Hematopoietic multipotent progenitor cell treated with erythropoietin and hydrocortisone succinate and interleukin-3 and kit ligand, for 8 days (in vitro differentiated cells): ENCODE results near the gene ADARB2.

Source experiments
- DNase-seq: peaks from one replicate; pipeline ENCODE4 v3.0.0-alpha.2; 2015

ADARB2 gene

GRCh38 chr10:1209355-1209979 lies 527.9 kb downstream of the ADARB2 start:
- DNase-seq = no peak

GRCh38 chr10:1208366-1209311 lies 528.7 kb downstream of the ADARB2 start:
- no peak for DNase-seq

- DNase-seq = no peak
Observed at GRCh38 chr10:1206601-1207000, 530.7 kb downstream of the ADARB2 start.

GRCh38 chr10:1206101-1206500 lies 531.2 kb downstream of the ADARB2 start:
- no peak for DNase-seq

- DNase-seq = no peak
Observed at GRCh38 chr10:1205450-1206030, 531.8 kb downstream of the ADARB2 start.

- DNase-seq = no peak
Observed at GRCh38 chr10:1204434-1205326, 532.6 kb downstream of the ADARB2 start.

GRCh38 chr10:1203704-1204103 lies 533.6 kb downstream of the ADARB2 start:
- no peak for DNase-seq

GRCh38 chr10:1203216-1203615 lies 534.1 kb downstream of the ADARB2 start:
- DNase-seq = no peak

- DNase-seq = no peak
Observed at GRCh38 chr10:1202343-1202742, 535.0 kb downstream of the ADARB2 start.

GRCh38 chr10:1200866-1201807 lies 536.2 kb downstream of the ADARB2 start:
- DNase-seq = no peak

GRCh38 chr10:1199897-1200721 lies 537.2 kb downstream of the ADARB2 start:
- DNase-seq = no peak

GRCh38 chr10:1199345-1199673 lies 538.0 kb downstream of the ADARB2 start:
- no peak for DNase-seq

- DNase-seq = no peak
Observed at GRCh38 chr10:1198453-1199344, 538.6 kb downstream of the ADARB2 start.

- DNase-seq = no peak
Observed at GRCh38 chr10:1197384-1197783, 539.9 kb downstream of the ADARB2 start.

GRCh38 chr10:1196656-1197055 lies 540.7 kb downstream of the ADARB2 start:
- DNase-seq = no peak

GRCh38 chr10:1195828-1196227 lies 541.5 kb downstream of the ADARB2 start:
- no peak for DNase-seq

- no peak for DNase-seq
Observed at GRCh38 chr10:1194161-1194560, 543.2 kb downstream of the ADARB2 start.

- no peak for DNase-seq
Observed at GRCh38 chr10:1193561-1193960, 543.8 kb downstream of the ADARB2 start.

- no peak for DNase-seq
Observed at GRCh38 chr10:1191752-1192151, 545.6 kb downstream of the ADARB2 start.
